Gastrocnemius medialis (tissue), 4 donors: ENCODE results near the gene IBTK. TPM values are rescaled to one million over a fixed set of nuclear protein-coding genes. Genes with fewer than 3 reads are reported as not detected.

Experiments
- ATAC-seq, 2 donors: fragments of 150-250 bp; one replicate each; pipeline ENCODE4 v1.9.1; 2016
- DNase-seq, 2 donors: peaks; one replicate each; pipeline ENCODE4 v3.0.0-alpha.2; 2019
- H3K27ac ChIP-seq, 4 donors: fragments of 200-600 bp; sonication (generic); 1 replicate in 1 of 4; 2 replicates in 3 of 4; pipeline ENCODE4 v1.5.1; 2016 to 2018; ENCODE audit warnings: mild to moderate bottlenecking in 2 of 4, moderate library complexity in 1 of 4
- H3K27me3 ChIP-seq, 3 donors: fragments of 200-600 bp; sonication (generic) in 2 of 3; 1 replicate in 1 of 3; 2 replicates in 2 of 3; pipeline versions ENCODE4 v1.5.1 to v1.6.0; 2016 to 2019; ENCODE audit warnings: mild to moderate bottlenecking in 1 of 3, moderate library complexity in 1 of 3
- H3K36me3 ChIP-seq, 2 donors: fragments of 200-600 bp; sonication (generic) in 1 of 2; one replicate each; pipeline ENCODE4 v1.5.1; 2017 to 2018
- H3K4me1 ChIP-seq, 2 donors: fragments of 200-600 bp; sonication (generic) in 1 of 2; one replicate each; pipeline ENCODE4 v1.5.1; 2016 to 2017; ENCODE audit warnings: mild to moderate bottlenecking in 2 of 2
- H3K4me3 ChIP-seq, 4 donors: fragments of 200-600 bp; sonication (generic) in 3 of 4; 1 replicate in 1 of 4; 2 replicates in 3 of 4; pipeline ENCODE4 v1.5.1; 2016 to 2019; ENCODE audit warnings: mild to moderate bottlenecking in 2 of 4
- H3K9me3 ChIP-seq, 3 donors: fragments of 200-600 bp; sonication (generic) in 2 of 3; 1 replicate in 1 of 3; 2 replicates in 2 of 3; pipeline ENCODE4 v1.5.1; 2016 to 2019
- POLR2A ChIP-seq, 2 donors: fragments of 450-650 bp; IDR thresholded peaks; one replicate each; pipeline ENCODE4 v1.6.1; 2017; ENCODE audit warnings: antibody characterized with exemption in 2 of 2, mild to moderate bottlenecking in 2 of 2, moderate library complexity in 2 of 2
- in situ Hi-C, 4 donors: fragments of 200-750 bp; cut with MboI; loops; one replicate each; pipeline versions ENCODE4 v1.15.0 to v1.8.0; 2017; ENCODE audit warnings: low sequenced_read_pairs in 4 of 4
- intact Hi-C: fragments of 100-400 bp; cut with DNase I; formaldehyde crosslinking; loops from one replicate; pipeline ENCODE4 v1.15.1; 2023; ENCODE audit warnings: low total_unique reads
- total RNA-seq, 4 donors: library from RNA; depleted of rRNA; stranded (reverse); fragments of >200 nt; gene quantifications; one replicate each; pipeline versions ENCODE4 v1.1.0 to v1.2.3, GENCODE V29; 2016
- TF ChIP-seq, protein P1 (sequence below), 5 experiments: fragments of 450-650 bp in 3 of 5; fragments of 200-600 bp in 2 of 5; sonication (generic) in 2 of 5; IDR thresholded peaks in 4 of 5; conservative IDR thresholded peaks in 1 of 5; 1 replicate in 4 of 5; 2 replicates in 1 of 5; pipeline ENCODE4 v1.5.1; 2016 to 2019; ENCODE audit warnings: antibody characterized with exemption in 5 of 5, mild to moderate bottlenecking in 3 of 5, moderate library complexity in 3 of 5

Gene IBTK
- total RNA-seq, 4 donors from 2014 or later = 26.2 to 31.7 (median 29.5) TPM

DNA sequence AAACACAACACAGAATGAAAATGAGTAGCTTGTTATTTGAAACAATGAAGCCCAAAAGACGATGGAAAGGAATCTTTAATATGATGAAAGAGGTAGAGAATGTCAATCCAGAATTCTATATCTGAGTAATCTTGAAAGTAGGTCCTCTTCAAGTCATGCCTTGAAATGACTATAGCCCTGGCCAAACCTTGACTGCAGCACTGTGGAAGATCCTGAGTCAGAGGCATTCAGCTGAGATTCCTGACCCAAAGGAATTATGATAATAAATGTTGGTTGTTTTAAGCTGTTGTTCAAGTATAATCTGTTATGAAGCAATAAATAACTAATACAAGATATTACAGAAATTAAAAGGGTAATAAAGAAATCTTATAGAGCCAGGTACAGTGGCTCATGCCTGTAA is 64.8 kb downstream of the IBTK start:
- in situ Hi-C loops = no loop called here
- H3K36me3 ChIP-seq = peaks cover 0 to 46% of the 10 kb centered on the region in 2 donors
- no peak overlapping the region for H3K27ac ChIP-seq

GRCh38 chr6:82179415-82179814 is 68.1 kb downstream of the IBTK start:
- no peak overlapping the region for H3K4me3 ChIP-seq
- no peak overlapping the region for H3K27ac ChIP-seq
- no peak for DNase-seq
- in situ Hi-C loops = no loop called here
- intact Hi-C loops = no loop called here
- no peaks in the 10 kb centered on the region for H3K9me3 ChIP-seq
- peaks cover 0 to 41% of the 10 kb centered on the region in 2 donors for H3K36me3 ChIP-seq
- no peaks in the 10 kb centered on the region for H3K27me3 ChIP-seq
- no peak for ATAC-seq
- no peaks in the 10 kb centered on the region for H3K4me1 ChIP-seq
- TF ChIP-seq POLR2A (IDR thresholded peaks at IDR 0.05) = no peak
- TF ChIP-seq, protein P1, sequence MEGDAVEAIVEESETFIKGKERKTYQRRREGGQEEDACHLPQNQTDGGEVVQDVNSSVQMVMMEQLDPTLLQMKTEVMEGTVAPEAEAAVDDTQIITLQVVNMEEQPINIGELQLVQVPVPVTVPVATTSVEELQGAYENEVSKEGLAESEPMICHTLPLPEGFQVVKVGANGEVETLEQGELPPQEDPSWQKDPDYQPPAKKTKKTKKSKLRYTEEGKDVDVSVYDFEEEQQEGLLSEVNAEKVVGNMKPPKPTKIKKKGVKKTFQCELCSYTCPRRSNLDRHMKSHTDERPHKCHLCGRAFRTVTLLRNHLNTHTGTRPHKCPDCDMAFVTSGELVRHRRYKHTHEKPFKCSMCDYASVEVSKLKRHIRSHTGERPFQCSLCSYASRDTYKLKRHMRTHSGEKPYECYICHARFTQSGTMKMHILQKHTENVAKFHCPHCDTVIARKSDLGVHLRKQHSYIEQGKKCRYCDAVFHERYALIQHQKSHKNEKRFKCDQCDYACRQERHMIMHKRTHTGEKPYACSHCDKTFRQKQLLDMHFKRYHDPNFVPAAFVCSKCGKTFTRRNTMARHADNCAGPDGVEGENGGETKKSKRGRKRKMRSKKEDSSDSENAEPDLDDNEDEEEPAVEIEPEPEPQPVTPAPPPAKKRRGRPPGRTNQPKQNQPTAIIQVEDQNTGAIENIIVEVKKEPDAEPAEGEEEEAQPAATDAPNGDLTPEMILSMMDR (IDR thresholded peaks at IDR 0.05 in 4 of 5, conservative IDR thresholded peaks at IDR 0.05 in 1 of 5) = no peak

More for the DNA sequence above, 64.8 kb downstream of the IBTK start:
- DNase-seq (no peak), ATAC-seq (no peak)
- Histone ChIP-seq H3K4me3 (no peak overlapping the region), H3K27me3 (no peaks in the 10 kb centered on the region), H3K9me3 (no peaks in the 10 kb centered on the region), H3K4me1 (no peaks in the 10 kb centered on the region)
- TF ChIP-seq, protein P1 (IDR thresholded peaks at IDR 0.05 in 4 of 5, conservative IDR thresholded peaks at IDR 0.05 in 1 of 5) = no peak
- no peak for TF ChIP-seq POLR2A (IDR thresholded peaks at IDR 0.05)
- intact Hi-C loops = no loop called here

DNA sequence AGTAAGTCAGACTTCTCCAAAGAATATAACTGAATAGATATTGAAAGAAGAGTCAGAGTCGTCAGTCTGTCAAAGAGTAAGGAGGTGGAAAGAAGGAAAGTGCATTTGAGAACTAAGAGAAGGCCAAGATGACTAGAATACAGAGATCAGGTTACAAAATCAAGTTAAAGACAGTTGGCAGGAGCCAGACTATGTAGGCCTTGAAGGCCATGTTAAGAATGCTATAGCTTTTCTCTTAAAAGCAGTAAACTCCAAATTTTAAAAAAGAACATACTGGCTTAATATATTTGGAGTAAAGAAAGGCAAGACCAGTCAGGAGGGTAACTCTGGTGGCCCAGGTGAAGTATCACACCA is 68.8 kb downstream of the IBTK start:
- Histone ChIP-seq H3K27ac (no peak overlapping the region), H3K4me1 (no peaks in the 10 kb centered on the region), H3K36me3 (peaks cover 0 to 40% of the 10 kb centered on the region in 2 donors), H3K4me3 (no peak overlapping the region), H3K9me3 (no peaks in the 10 kb centered on the region), H3K27me3 (no peaks in the 10 kb centered on the region)
- DNase-seq = no peak
- intact Hi-C loops (no loop called here), in situ Hi-C loops (no loop called here)
- no peak for ATAC-seq
- no peak for TF ChIP-seq POLR2A (IDR thresholded peaks at IDR 0.05)
- TF ChIP-seq, protein P1 (IDR thresholded peaks at IDR 0.05 in 4 of 5, conservative IDR thresholded peaks at IDR 0.05 in 1 of 5) = no peak

- DNase-seq (no peak), ATAC-seq (peak in 1 of 2 donors; percentile 33)
- no peaks in the 10 kb centered on the region for H3K27me3 ChIP-seq
- no peak overlapping the region for H3K27ac ChIP-seq
- H3K4me3 ChIP-seq = no peak overlapping the region
- in situ Hi-C loops (no loop called here), intact Hi-C loops (no loop called here)
- peaks cover 0 to 45% of the 10 kb centered on the region in 2 donors for H3K36me3 ChIP-seq
- TF ChIP-seq, protein P1 (IDR thresholded peaks at IDR 0.05 in 4 of 5, conservative IDR thresholded peaks at IDR 0.05 in 1 of 5) = peak in 3 of 5 experiments; percentile 20 to 46 (median 34)
- TF ChIP-seq POLR2A (IDR thresholded peaks at IDR 0.05) = no peak
- H3K4me1 ChIP-seq = no peaks in the 10 kb centered on the region
- H3K9me3 ChIP-seq = no peaks in the 10 kb centered on the region
These were observed 69.3 kb downstream of the IBTK start for GRCh38 chr6:82178077-82178758.

- DNase-seq (no peak), ATAC-seq (no peak)
- Histone ChIP-seq H3K27ac (no peak overlapping the region), H3K4me3 (no peak overlapping the region), H3K27me3 (no peaks in the 10 kb centered on the region), H3K36me3 (peaks cover 0 to 46% of the 10 kb centered on the region in 2 donors), H3K9me3 (no peaks in the 10 kb centered on the region), H3K4me1 (no peaks in the 10 kb centered on the region)
- TF ChIP-seq, protein P1 (IDR thresholded peaks at IDR 0.05 in 4 of 5, conservative IDR thresholded peaks at IDR 0.05 in 1 of 5) = no peak
- no peak for TF ChIP-seq POLR2A (IDR thresholded peaks at IDR 0.05)
- in situ Hi-C loops = no loop called here
- intact Hi-C loops = no loop called here
These were observed 70.9 kb downstream of the IBTK start for GRCh38 chr6:82176616-82177015.
